ENCODE results near the gene TMEM119.

Gene TMEM119

DNA sequence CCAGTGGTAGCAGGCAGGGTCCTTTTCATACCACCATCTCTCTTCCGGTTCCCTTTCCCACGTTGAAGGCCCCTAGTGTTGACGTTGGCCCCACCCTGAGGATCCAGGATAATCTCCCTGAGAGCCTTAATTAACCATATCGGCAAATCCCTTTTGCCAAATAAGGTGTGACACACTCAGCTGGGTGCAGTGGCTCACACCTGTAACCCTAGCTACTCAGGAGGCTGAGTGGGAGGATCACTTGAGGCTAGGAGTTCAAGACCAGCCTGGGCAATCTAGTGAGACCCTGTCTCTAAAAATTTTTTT, 2.8 kb upstream of the TMEM119 start:
- H3K4me2 ChIP-seq (ENCODE audit: low read length), result no peak overlapping the region
- H3K36me3 ChIP-seq (ENCODE audit: control insufficient read depth, insufficient read depth, low read length), result no peaks in the 10 kb centered on the region
- H3K4me3 ChIP-seq (ENCODE audit: low read depth, low read length), result no peak overlapping the region
- no peak overlapping the region for H3K9ac ChIP-seq
- H3K27me3 ChIP-seq (ENCODE audit: control insufficient read depth, insufficient read depth, low read length), result no peaks in the 10 kb centered on the region
- H3K27ac ChIP-seq, result no peak overlapping the region
- H2AFZ ChIP-seq, result no peak overlapping the region
- H3K4me1 ChIP-seq, result peaks cover 3% of the 10 kb centered on the region
- TF ChIP-seq, protein P1, sequence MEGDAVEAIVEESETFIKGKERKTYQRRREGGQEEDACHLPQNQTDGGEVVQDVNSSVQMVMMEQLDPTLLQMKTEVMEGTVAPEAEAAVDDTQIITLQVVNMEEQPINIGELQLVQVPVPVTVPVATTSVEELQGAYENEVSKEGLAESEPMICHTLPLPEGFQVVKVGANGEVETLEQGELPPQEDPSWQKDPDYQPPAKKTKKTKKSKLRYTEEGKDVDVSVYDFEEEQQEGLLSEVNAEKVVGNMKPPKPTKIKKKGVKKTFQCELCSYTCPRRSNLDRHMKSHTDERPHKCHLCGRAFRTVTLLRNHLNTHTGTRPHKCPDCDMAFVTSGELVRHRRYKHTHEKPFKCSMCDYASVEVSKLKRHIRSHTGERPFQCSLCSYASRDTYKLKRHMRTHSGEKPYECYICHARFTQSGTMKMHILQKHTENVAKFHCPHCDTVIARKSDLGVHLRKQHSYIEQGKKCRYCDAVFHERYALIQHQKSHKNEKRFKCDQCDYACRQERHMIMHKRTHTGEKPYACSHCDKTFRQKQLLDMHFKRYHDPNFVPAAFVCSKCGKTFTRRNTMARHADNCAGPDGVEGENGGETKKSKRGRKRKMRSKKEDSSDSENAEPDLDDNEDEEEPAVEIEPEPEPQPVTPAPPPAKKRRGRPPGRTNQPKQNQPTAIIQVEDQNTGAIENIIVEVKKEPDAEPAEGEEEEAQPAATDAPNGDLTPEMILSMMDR (IDR thresholded peaks at IDR 0.05), result no peak
- H3K79me2 ChIP-seq, result no peaks in the 10 kb centered on the region
- no peaks in the 10 kb centered on the region for H3K9me3 ChIP-seq (ENCODE audit: control insufficient read depth, low read length)

DNA sequence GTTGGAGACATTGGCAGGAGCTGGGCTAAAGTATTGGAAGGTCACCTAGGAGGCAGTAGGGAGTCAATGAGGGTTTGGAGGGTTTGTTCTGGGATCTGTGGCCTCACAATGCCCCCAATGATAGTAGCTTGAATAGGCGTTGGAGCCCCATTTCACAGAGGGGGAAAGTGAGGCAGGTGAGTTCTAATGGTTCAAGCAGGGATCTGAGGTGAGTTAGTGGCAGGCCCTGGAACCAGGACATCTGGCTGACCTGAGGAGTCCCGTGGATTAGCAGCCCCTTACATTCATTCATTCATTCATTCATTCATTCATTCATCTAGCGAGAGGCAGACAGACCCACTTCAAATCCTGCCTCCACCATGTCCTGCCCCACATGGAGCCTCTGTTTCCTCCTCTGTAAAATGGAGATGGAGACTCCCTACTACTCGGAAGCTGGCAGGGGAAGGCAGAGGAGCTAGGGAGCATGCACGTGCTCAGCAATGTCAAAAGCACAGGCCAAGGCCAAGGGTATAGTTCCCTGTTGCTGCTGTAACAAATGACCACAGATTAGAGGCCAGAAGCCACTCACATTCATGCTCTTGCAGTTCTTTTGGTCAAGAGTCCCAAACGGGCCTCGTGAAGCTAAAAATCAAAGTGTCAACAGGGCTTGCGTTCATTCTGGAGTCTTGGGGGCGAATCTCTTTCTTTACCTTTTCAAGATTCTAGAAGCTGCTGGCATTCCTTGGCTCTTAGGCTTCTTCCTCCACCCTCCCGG, 2.2 kb upstream of the TMEM119 start:
- Histone ChIP-seq H3K36me3 (ENCODE audit: control insufficient read depth, insufficient read depth, low read length) (no peaks in the 10 kb centered on the region), H3K79me2 (no peaks in the 10 kb centered on the region), H3K4me2 (ENCODE audit: low read length) (no peak overlapping the region), H3K27ac (no peak overlapping the region), H3K4me3 (ENCODE audit: low read depth, low read length) (no peak overlapping the region), H3K4me1 (peaks cover 3% of the 10 kb centered on the region), H3K9ac (no peak overlapping the region), H2AFZ (no peak overlapping the region), H3K27me3 (ENCODE audit: control insufficient read depth, insufficient read depth, low read length) (no peaks in the 10 kb centered on the region), H3K9me3 (ENCODE audit: control insufficient read depth, low read length) (no peaks in the 10 kb centered on the region)
- TF ChIP-seq, protein P1 (IDR thresholded peaks at IDR 0.05), result no peak

DNA sequence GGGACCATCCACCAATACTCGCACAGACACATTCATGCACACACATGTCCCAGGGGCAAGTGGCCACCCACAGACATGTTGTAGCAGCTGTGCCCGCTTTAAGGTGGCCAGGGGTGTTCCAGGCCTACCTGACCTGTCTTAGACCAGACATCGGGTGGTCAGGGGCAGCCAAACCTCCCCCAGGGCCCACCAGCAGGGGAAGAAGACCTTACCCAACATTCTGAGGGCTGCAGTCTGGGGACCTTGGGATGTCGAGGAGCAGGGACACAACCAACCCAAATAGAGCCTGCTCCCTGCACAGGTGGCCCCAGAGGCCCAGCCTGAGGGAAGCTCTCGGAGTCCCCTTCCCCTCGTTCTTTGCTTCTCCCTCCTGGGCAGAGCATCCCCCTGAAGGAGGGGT, 1.7 kb upstream of the TMEM119 start:
- Histone ChIP-seq H3K4me2 (ENCODE audit: low read length) (no peak overlapping the region), H3K4me3 (ENCODE audit: low read depth, low read length) (no peak overlapping the region), H3K9ac (no peak overlapping the region), H3K36me3 (ENCODE audit: control insufficient read depth, insufficient read depth, low read length) (no peaks in the 10 kb centered on the region), H3K4me1 (peaks cover 2% of the 10 kb centered on the region), H3K79me2 (no peaks in the 10 kb centered on the region), H3K27ac (no peak overlapping the region), H2AFZ (no peak overlapping the region), H3K27me3 (ENCODE audit: control insufficient read depth, insufficient read depth, low read length) (no peaks in the 10 kb centered on the region), H3K9me3 (ENCODE audit: control insufficient read depth, low read length) (no peaks in the 10 kb centered on the region)
- TF ChIP-seq, protein P1 (IDR thresholded peaks at IDR 0.05), result no peak

DNA sequence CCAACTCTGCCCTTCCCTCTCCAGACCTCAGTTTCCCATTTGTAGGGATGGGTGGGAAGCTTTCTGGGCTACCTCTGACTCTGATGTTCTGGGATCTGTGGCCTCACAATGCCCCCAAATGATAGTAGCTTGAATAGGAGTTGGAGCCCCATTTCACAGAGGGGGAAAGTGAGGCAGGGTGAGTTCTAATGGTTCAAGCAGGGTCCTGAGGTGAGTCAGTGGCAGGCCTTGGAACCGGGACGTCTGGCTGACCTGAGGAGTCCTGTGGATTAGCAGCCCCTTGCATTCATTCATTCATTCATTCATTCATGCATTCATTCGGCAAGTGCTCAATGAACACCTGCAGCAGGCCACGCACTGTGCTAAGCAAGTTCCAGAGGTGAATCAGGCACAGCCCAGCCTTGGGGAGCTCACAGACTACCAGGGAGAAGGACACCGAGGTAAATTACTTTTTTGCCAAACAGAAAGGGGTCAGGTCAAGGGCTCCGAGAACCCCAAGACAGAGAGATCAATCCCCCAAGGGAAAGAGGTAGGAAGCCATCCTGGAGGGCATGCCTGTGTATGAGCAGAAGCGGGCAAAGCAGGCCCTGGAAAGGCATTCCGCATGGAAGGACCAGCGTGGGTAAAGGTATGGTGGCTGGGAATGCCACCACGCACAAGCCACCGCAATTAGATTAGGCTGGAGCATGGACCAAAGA, 818 bp upstream of the TMEM119 start:
- no peaks in the 10 kb centered on the region for H3K9me3 ChIP-seq (ENCODE audit: control insufficient read depth, low read length)
- H2AFZ ChIP-seq, result no peak overlapping the region
- no peak overlapping the region for H3K27ac ChIP-seq
- no peaks in the 10 kb centered on the region for H3K79me2 ChIP-seq
- no peaks in the 10 kb centered on the region for H3K4me1 ChIP-seq
- no peak overlapping the region for H3K9ac ChIP-seq
- no peaks in the 10 kb centered on the region for H3K27me3 ChIP-seq (ENCODE audit: control insufficient read depth, insufficient read depth, low read length)
- TF ChIP-seq, protein P1 (IDR thresholded peaks at IDR 0.05), result no peak
- H3K4me2 ChIP-seq (ENCODE audit: low read length), result no peak overlapping the region
- H3K36me3 ChIP-seq (ENCODE audit: control insufficient read depth, insufficient read depth, low read length), result no peaks in the 10 kb centered on the region
- no peak overlapping the region for H3K4me3 ChIP-seq (ENCODE audit: low read depth, low read length)
